ENCODE measurements around the gene DNAJB12. TPM values are rescaled to one million over a fixed set of nuclear protein-coding genes. Genes with fewer than 3 reads are reported as not detected.
"Not testable (repeated sequence)": the region's sequence is repeated elsewhere in the genome, so short reads cannot be mapped to it uniquely, and the experiment has no call there.

Gene DNAJB12
- total RNA-seq, 1 donor from 2014 or later: 46.1 TPM

DNA sequence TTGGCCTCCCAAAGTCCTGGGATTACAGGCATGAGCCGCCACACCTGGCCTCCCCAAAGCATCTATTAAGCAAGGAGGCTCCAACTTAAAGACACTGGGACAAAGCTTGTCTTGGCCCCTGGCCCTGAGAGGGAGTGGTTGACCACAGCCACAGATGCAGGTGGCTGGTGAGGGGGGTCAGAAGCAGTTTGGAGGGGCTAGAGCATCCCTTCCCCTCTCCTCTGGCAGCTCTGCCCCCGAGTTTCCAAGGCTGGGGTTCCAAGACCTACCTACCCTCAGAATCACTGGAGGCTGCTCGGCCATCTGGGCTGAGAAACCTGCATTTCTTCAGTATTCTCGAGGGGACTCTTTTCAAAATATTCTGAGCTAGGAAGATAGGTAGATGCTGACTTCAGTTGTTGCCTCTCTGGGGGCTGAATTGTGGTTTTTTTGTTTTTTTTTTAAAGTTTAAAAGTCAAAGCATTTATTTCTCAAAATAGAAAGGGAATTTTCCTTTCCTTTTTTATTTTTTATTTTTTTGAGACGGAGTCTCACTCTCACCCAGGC is 48.4 kb downstream of the DNAJB12 start:
- Histone ChIP-seq H3K4me1 (peaks cover 0 to 14% of the 10 kb centered on the region in 2 donors), H3K27me3 (no peaks in the 10 kb centered on the region), H3K4me3 (no peak overlapping the region), H3K27ac (no peak overlapping the region), H3K9me3 (no peaks in the 10 kb centered on the region), H3K36me3 (no peaks in the 10 kb centered on the region)
- TF ChIP-seq, protein P1, sequence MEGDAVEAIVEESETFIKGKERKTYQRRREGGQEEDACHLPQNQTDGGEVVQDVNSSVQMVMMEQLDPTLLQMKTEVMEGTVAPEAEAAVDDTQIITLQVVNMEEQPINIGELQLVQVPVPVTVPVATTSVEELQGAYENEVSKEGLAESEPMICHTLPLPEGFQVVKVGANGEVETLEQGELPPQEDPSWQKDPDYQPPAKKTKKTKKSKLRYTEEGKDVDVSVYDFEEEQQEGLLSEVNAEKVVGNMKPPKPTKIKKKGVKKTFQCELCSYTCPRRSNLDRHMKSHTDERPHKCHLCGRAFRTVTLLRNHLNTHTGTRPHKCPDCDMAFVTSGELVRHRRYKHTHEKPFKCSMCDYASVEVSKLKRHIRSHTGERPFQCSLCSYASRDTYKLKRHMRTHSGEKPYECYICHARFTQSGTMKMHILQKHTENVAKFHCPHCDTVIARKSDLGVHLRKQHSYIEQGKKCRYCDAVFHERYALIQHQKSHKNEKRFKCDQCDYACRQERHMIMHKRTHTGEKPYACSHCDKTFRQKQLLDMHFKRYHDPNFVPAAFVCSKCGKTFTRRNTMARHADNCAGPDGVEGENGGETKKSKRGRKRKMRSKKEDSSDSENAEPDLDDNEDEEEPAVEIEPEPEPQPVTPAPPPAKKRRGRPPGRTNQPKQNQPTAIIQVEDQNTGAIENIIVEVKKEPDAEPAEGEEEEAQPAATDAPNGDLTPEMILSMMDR (IDR thresholded peaks at IDR 0.05): no peak
- no peak for DNase-seq (ENCODE audit: low spot score in 2 of 2)
- intact Hi-C loops (cut with DNase I): no loop called here

DNA sequence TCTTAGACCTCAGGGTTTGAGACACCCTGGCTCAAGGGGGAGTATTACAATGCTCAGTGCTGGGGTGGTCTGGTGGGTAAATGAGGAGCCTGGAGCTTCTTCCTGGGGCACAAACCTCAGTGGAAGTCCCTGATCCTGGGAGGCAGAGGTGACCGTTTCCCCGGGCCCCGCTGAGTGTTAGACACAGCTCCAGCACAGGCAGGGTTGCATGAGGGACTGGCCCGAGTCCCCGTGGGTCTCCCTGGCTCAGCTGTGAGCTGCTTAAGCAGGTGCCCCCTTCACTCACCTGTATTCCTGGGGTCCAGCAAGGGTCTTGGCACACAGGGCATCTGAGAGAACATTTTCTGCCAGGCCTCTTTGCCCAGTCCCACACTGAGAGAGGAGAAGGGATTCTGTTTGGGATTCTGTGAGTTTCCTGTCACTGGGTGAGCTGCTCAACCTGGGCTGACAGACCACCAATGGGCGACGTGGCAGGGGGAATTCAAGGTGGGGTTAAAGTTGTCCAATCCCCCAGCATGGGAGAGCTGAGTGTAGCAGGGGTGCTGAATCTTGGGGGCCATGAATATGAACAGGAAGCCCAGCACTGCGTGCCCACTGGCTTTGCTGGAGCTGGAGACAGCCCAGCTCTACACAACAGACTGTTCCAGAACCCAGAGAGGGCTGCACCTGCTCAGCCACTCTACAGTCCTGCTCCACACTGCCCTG is 51.1 kb downstream of the DNAJB12 start:
- intact Hi-C loops (cut with DNase I): no loop called here
- Histone ChIP-seq H3K36me3 (no peaks in the 10 kb centered on the region), H3K27ac (no peak overlapping the region), H3K4me3 (no peak overlapping the region), H3K9me3 (no peaks in the 10 kb centered on the region), H3K27me3 (no peaks in the 10 kb centered on the region), H3K4me1 (no peaks in the 10 kb centered on the region)
- TF ChIP-seq, protein P1 (IDR thresholded peaks at IDR 0.05): no peak
- DNase-seq (ENCODE audit: low spot score in 2 of 2): no peak

DNA sequence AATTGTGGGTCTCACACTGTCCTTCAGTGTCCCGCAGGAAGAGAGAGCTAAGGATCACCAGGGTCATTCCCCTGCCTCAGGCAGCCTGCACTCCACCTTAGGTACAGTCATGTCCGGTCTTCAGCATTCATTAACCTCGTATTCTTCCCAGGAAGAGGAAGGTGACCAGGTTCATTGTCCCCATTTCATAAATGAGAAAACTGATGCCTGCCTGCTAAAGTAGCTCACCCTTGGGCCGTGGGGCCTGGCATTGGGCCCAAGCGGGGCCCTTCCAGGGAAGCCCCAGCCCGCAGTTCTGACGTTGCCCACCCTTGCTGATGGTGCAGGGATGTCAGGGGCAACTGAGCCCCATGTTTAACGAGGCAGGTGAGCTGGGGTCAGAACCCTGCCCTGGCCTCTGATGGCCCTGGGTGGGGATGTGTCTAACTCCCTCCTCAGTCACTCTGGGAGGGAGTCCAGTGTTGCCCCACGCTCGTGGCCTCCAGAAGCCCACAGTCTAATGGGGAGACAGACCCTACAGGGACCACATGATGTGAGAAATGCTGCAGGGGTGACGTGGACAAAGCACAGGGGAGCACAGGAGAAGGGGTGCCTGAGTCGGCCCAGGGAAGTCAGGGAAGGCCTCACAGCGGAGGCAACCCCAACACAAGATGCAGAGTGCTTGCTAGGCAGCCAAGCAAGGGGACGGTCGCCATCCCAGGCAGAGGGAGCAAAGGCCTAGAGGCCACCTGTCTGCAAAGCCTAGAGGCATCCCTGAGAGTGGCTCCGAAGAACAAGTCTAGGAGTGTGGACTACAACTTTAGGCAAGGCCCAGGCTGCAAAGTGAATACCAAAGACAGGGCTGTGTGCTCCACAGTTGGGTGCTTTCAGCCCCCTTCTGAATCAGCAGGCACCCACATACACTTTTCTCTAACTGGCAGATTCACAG is 55.9 kb downstream of the DNAJB12 start:
- H3K36me3 ChIP-seq: no peaks in the 10 kb centered on the region
- no peaks in the 10 kb centered on the region for H3K27me3 ChIP-seq
- H3K4me3 ChIP-seq: no peak overlapping the region
- peak overlapping the region; percentile 89 to 92 for H3K27ac ChIP-seq
- peaks cover 0 to 12% of the 10 kb centered on the region in 2 donors for H3K4me1 ChIP-seq
- TF ChIP-seq, protein P1 (IDR thresholded peaks at IDR 0.05): no peak
- no peak for DNase-seq (ENCODE audit: low spot score in 2 of 2)
- no peaks in the 10 kb centered on the region for H3K9me3 ChIP-seq
- intact Hi-C loops (cut with DNase I): loop anchor here (1.0 to 2.0 kb wide), 2 partner anchors 20 to 50 kb away; no protein-coding TSS in a partner anchor

DNA sequence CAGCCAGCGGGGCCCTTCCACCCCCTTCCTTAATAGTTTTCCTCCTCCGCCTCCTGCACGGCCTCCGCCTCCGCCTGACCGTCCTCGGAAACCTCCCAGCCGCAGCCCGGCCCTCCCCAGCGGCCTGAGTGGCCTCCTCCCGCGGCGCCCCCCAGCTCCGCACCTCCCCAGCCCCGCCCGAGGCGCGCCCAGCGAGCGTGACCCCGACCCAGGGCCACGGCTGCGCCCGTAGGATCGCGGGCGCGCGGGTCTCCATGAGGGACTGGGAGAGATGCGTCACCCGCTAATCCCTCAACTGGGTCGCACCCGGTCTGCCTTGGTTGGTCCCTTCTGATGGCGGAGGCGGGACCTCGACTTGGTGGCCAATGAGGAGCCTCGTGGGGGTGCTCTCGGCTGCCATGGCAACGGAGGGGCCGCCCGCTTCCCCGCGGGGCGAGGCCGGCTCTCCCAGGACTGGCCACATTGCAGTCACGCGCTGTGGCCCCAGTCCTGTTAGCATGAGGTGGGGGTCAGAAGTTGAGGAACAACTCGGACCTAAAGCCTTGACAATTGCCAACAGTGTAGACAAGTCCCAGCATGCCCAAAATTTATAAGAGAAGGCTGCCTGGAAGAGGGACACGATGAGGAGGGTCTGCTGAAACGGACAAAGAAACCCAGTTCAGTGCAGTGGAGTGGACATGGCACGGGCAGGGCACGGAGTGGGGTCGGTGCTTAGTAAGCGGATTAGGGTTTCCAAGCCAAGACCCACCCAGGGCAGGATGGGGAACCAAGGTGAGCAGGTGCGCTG is 56.7 kb downstream of the DNAJB12 start:
- peak overlapping the region; percentile 89 to 92 for H3K27ac ChIP-seq
- H3K4me1 ChIP-seq: peaks cover 0 to 12% of the 10 kb centered on the region in 2 donors
- no peaks in the 10 kb centered on the region for H3K36me3 ChIP-seq
- TF ChIP-seq, protein P1 (IDR thresholded peaks at IDR 0.05): no peak
- DNase-seq (ENCODE audit: low spot score in 2 of 2): peak; percentile 97 to 100
- H3K9me3 ChIP-seq: no peaks in the 10 kb centered on the region
- peak overlapping the region; percentile 65 to 77 for H3K4me3 ChIP-seq
- H3K27me3 ChIP-seq: no peaks in the 10 kb centered on the region
- intact Hi-C loops (cut with DNase I): loop anchor here (1.0 to 2.0 kb wide), 4 partner anchors 21 to 82 kb away; partner anchors contain the start of genes ANAPC16, ASCC1 and DDIT4

DNA sequence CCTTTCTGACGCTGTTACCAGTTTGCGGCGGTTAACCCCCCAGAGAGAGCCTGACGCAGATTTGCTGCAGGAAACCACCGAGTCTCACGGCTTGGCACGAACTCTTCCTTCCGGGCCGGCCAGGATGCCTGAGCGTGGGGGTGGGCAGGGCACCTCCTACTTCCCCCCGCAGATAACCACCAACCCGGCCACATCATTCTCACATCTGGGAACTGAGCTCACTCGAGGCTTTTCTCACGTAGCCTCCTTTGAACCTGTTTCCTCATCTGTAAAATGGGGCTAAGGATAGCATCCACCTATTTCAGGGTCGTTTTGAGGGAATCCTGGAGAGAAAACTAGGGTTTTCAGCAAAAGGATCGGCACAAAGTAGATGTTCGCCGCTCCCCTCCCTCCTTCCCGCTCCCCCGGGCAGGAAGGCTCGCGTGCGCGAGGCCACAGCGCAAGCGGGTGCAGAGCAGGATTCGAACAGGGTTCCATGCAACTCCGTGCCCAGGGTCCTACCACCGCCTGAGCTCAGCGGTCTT is 57.4 kb downstream of the DNAJB12 start:
- H3K27ac ChIP-seq: peak overlapping the region; percentile 89 to 92
- intact Hi-C loops (cut with DNase I): loop anchor here (1.0 kb wide), 2 partner anchors 24 to 81 kb away; partner anchors contain the start of genes ANAPC16, ASCC1 and DDIT4
- H3K9me3 ChIP-seq: no peaks in the 10 kb centered on the region
- no peaks in the 10 kb centered on the region for H3K27me3 ChIP-seq
- H3K36me3 ChIP-seq: no peaks in the 10 kb centered on the region
- TF ChIP-seq, protein P1 (IDR thresholded peaks at IDR 0.05): no peak
- peaks cover 0 to 12% of the 10 kb centered on the region in 2 donors for H3K4me1 ChIP-seq
- DNase-seq (ENCODE audit: low spot score in 2 of 2): peak; percentile 85 to 96
- peak overlapping the region; percentile 65 to 77 for H3K4me3 ChIP-seq

DNA sequence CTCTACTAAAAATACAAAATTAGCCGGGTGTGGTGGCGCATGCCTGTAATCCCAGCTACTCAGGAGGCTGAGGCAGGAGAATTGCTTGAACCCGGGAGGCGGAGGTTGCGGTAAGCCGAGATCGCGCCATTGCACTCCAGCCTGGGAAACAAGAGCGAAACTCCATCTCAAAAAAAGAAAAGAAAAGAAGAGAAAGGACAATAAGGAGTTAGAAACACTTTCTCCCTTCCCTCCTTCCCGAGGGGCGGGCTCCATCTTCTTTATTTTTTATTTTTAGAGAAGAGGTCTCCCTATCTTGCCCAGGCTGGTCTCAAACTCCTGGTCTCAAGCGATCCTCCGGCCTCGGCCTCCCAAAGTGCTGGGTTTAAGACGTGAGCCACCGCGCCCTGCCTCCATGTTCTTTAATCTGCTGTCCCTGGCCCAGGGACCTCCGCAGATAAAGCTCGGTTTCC is 57.9 kb downstream of the DNAJB12 start:
- H3K9me3 ChIP-seq; H3K36me3 ChIP-seq; DNase-seq (ENCODE audit: low spot score in 2 of 2); H3K27me3 ChIP-seq: not testable (repeated sequence)
- Histone ChIP-seq H3K4me1 (peaks cover 0 to 12% of the 10 kb centered on the region in 2 donors), H3K4me3 (peak overlapping the region; percentile 65 to 77), H3K27ac (peak overlapping the region; percentile 89 to 92)
- intact Hi-C loops (cut with DNase I): loop anchor here (1.0 kb wide), 2 partner anchors 24 to 81 kb away; partner anchors contain the start of genes ANAPC16, ASCC1 and DDIT4
